ENCODE data around the gene ARHGAP29. TPM values are rescaled to one million over a fixed set of nuclear protein-coding genes. Genes with fewer than 3 reads are reported as not detected.

The ARHGAP29 gene
- total RNA-seq: 10 to 100 TPM; 24.9 to 39.4 TPM

DNA sequence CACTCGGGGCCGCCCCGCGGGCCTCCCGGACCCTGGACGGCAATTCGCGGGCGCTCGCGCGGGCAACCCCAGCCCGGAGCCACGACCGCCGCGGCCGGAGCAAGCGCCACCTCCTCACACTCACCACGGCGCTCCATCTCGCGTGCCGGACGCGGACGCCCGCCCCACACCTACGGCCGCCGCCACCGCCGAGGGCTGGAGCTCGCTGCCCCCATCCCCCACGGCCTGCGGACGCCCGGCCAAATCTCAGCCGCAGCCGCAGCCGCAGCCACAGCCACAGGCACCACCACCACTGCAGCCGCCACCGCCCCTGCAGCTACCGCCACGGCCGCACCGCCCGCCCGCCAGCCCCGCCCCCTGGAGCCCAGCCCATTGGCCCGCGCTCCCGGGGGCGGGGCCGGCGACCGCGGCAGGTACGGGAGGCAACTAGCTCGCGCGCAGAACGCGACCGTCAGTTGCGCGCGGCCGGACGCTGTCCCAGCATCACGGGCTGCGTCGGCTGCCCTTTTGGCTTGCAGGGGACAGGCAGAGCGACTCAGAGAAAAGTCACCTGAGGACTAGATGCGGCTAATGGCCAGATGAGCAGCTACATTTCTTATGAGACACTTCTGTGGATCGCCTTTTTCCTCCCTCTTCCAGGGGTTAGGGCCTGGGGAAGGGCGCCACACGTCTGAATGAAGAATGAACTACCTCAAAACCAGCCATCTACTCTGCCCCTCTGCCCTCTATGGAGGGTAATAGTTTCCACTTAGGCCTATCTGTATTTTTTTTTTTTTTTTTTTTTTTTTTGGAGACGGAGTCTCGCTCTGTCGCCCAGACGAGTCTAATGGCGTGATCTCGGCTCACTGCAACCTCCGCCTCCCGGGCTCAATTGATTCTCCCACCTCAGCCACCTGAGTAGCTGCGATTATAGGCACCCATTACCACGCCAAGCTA is at the start of gene ARHGAP29:
TSS of gene ARHGAP29 (minus strand) at position 294 of the 936 bp plus-strand sequence. CDS start 5,973 bp downstream, outside the sequence.
- peak; percentile 70 for ATAC-seq (ENCODE audit: insufficient number of reproducible peaks, low FRiP score, low read depth)
- no peaks in the 10 kb centered on the region for H3K36me3 ChIP-seq
- TF ChIP-seq, protein P1, sequence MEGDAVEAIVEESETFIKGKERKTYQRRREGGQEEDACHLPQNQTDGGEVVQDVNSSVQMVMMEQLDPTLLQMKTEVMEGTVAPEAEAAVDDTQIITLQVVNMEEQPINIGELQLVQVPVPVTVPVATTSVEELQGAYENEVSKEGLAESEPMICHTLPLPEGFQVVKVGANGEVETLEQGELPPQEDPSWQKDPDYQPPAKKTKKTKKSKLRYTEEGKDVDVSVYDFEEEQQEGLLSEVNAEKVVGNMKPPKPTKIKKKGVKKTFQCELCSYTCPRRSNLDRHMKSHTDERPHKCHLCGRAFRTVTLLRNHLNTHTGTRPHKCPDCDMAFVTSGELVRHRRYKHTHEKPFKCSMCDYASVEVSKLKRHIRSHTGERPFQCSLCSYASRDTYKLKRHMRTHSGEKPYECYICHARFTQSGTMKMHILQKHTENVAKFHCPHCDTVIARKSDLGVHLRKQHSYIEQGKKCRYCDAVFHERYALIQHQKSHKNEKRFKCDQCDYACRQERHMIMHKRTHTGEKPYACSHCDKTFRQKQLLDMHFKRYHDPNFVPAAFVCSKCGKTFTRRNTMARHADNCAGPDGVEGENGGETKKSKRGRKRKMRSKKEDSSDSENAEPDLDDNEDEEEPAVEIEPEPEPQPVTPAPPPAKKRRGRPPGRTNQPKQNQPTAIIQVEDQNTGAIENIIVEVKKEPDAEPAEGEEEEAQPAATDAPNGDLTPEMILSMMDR (IDR thresholded peaks at IDR 0.05): no peak
- H3K4me3 ChIP-seq: peak within 1 kb of the TSS; percentile 91
- H3K27me3 ChIP-seq (replicated peaks; ENCODE audit: insufficient read depth): no peaks in the 10 kb centered on the region
- H3K9me3 ChIP-seq: peaks cover under 1% of the 10 kb centered on the region
- peaks cover 0 to 15% of the 10 kb centered on the region in 2 donors for H3K4me1 ChIP-seq (ENCODE audit: control insufficient read depth in 1 of 2, low read depth in 2 of 2)
- peak; percentile 21 for DNase-seq (ENCODE audit: low spot score)
- peak within 1 kb of the TSS; percentile 75 to 86 for H3K27ac ChIP-seq

DNA sequence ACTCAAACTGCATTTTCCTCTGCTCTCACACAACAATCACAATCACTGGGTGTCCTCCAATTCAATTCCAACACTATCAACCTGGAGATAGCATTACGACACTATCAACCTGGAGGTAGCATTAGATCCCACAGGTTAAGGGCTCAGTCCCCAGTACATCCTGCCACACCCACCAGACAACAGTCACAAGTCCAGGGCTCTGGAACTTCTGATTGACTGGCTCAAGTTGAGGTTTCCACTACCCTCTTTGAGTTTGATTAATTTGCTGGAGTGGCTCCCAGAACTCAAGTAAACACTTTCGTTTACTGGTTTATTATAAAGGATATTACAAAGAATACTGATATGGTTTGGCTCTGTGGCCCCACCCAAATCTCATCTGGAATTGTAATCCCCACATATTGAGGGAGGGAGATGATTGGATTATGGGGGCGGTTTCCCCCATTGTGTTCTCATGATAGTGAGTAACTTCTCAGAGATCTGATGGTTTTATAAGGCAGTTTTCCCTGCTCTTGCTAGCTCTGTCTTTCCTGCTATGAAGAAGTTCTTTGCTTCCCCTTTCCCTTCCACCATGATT is 49.6 kb upstream of the ARHGAP29 start:
- no peak for ATAC-seq (ENCODE audit: insufficient number of reproducible peaks, low FRiP score, low read depth)
- H3K27ac ChIP-seq: no peak overlapping the region
- TF ChIP-seq, protein P1 (IDR thresholded peaks at IDR 0.05): no peak

GRCh38 chr1:94285031-94285654 is 47.8 kb upstream of the ARHGAP29 start:
- Histone ChIP-seq H3K9me3 (no peaks in the 10 kb centered on the region), H3K27me3 (replicated peaks; ENCODE audit: insufficient read depth) (no peaks in the 10 kb centered on the region), H3K36me3 (no peaks in the 10 kb centered on the region), H3K4me1 (ENCODE audit: control insufficient read depth in 1 of 2, low read depth in 2 of 2) (no peaks in the 10 kb centered on the region), H3K4me3 (no peak overlapping the region), H3K27ac (no peak overlapping the region)
- TF ChIP-seq, protein P1 (IDR thresholded peaks at IDR 0.05): no peak
- DNase-seq (ENCODE audit: low spot score): no peak
- no peak for ATAC-seq (ENCODE audit: insufficient number of reproducible peaks, low FRiP score, low read depth)

More for the DNA sequence above, 49.6 kb upstream of the ARHGAP29 start:
- DNase-seq (ENCODE audit: low spot score): no peak
- no peaks in the 10 kb centered on the region for H3K9me3 ChIP-seq
- no peaks in the 10 kb centered on the region for H3K4me1 ChIP-seq (ENCODE audit: control insufficient read depth in 1 of 2, low read depth in 2 of 2)
- H3K27me3 ChIP-seq (replicated peaks; ENCODE audit: insufficient read depth): no peaks in the 10 kb centered on the region
- H3K36me3 ChIP-seq: no peaks in the 10 kb centered on the region
- H3K4me3 ChIP-seq: no peak overlapping the region

- TF ChIP-seq, protein P1 (IDR thresholded peaks at IDR 0.05): no peak
- no peaks in the 10 kb centered on the region for H3K9me3 ChIP-seq
- DNase-seq (ENCODE audit: low spot score): no peak
- no peaks in the 10 kb centered on the region for H3K4me1 ChIP-seq (ENCODE audit: control insufficient read depth in 1 of 2, low read depth in 2 of 2)
- no peak for ATAC-seq (ENCODE audit: insufficient number of reproducible peaks, low FRiP score, low read depth)
- no peak overlapping the region for H3K27ac ChIP-seq
- no peak overlapping the region for H3K4me3 ChIP-seq
- no peaks in the 10 kb centered on the region for H3K27me3 ChIP-seq (replicated peaks; ENCODE audit: insufficient read depth)
- no peaks in the 10 kb centered on the region for H3K36me3 ChIP-seq
Measured at GRCh38 chr1:94284476-94284875, 47.1 kb upstream of the ARHGAP29 start.

DNA sequence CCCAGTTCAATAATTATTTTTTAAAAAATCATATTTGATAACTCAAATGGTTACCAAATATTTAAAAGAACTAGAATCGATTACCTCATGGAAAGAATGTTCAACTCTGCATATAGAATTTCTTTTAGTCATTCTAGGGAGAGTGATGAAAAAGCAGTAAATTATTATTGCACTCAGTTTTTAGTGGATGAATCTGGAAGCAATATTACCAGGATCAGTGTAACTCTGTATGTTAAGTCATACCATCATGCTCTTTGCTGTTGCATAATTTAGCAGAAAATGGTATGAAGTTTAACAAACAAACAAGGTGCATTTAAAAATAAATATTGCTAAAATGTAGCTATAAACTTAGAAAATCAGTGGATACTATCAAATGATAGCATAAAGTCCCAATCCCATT is 46.1 kb upstream of the ARHGAP29 start:
- H3K27ac ChIP-seq: no peak overlapping the region
- no peak overlapping the region for H3K4me3 ChIP-seq
- H3K27me3 ChIP-seq (replicated peaks; ENCODE audit: insufficient read depth): no peaks in the 10 kb centered on the region
- TF ChIP-seq, protein P1 (IDR thresholded peaks at IDR 0.05): no peak
- H3K4me1 ChIP-seq (ENCODE audit: control insufficient read depth in 1 of 2, low read depth in 2 of 2): no peaks in the 10 kb centered on the region
- H3K9me3 ChIP-seq: no peaks in the 10 kb centered on the region
- no peaks in the 10 kb centered on the region for H3K36me3 ChIP-seq
- DNase-seq (ENCODE audit: low spot score) (no peak), ATAC-seq (ENCODE audit: insufficient number of reproducible peaks, low FRiP score, low read depth) (no peak)

Measured in thoracic aorta (tissue), 2 donors.